GM13977 (cell line): ENCODE measurements around the gene PARP1.

Source experiments
- DNase-seq: peaks from one replicate; pipeline ENCODE4 v3.0.0; 2012; ENCODE audit warnings: low spot score
- in situ Hi-C: fragments of 300-500 bp; cut with MboI; formaldehyde crosslinking; loops from one replicate; pipeline ENCODE4 v1.12.0; 2022; ENCODE audit warnings: low sequenced_read_pairs, low pct_unique_long_range_greater_than_20kb, mixed read lengths, inconsistent platforms; ENCODE audit not compliant: unreplicated experiment
- TF ChIP-seq, protein P1 (sequence below): IDR thresholded peaks from 2 replicates; pipeline ENCODE4 v1.5.1; 2012; ENCODE audit warnings: mild to moderate bottlenecking, control low read depth; ENCODE audit not compliant: insufficient read depth; ENCODE audit errors: extremely low read depth, missing control alignments

PARP1 gene

DNA sequence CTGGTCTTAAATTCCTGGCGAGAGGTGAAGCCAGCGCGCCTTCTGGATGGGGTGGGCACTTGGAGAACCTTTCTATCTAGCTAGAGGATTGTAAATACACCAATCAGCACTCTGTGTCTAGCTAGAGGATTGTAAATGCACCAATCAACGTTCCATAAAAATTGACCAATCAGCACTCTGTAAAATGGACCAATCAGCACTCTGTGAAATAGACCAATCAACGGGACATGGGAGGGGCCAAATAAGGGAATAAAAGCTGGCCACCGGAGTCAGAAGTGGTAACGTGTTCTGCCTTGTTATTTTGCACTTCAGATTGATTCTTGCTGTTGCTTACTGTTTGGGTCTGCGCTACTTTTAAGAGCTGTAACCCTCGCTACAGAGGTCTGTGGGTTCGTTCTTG lies 87.0 kb downstream of the PARP1 start:
- DNase-seq: no peak
- in situ Hi-C loops: no loop called here
- TF ChIP-seq, protein P1, sequence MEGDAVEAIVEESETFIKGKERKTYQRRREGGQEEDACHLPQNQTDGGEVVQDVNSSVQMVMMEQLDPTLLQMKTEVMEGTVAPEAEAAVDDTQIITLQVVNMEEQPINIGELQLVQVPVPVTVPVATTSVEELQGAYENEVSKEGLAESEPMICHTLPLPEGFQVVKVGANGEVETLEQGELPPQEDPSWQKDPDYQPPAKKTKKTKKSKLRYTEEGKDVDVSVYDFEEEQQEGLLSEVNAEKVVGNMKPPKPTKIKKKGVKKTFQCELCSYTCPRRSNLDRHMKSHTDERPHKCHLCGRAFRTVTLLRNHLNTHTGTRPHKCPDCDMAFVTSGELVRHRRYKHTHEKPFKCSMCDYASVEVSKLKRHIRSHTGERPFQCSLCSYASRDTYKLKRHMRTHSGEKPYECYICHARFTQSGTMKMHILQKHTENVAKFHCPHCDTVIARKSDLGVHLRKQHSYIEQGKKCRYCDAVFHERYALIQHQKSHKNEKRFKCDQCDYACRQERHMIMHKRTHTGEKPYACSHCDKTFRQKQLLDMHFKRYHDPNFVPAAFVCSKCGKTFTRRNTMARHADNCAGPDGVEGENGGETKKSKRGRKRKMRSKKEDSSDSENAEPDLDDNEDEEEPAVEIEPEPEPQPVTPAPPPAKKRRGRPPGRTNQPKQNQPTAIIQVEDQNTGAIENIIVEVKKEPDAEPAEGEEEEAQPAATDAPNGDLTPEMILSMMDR: no peak

DNA sequence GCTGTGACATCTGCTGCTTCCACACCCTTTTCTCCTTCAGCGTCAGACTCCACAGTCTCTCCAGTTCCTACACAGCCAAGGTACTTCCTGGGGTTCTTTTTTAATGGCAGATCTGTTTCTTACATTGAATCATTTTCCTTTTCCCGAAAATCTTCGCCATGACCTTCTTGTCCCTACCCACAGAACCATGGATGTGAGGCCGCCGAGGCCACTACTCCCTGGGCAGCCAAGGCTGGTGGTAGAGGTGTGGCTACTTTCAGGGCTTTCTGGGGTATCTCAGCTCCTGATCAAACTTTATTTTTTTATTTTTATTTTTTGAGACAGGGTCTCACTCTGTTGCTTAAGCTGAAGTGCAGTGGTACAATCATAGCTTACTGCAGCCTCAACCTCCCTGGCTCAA lies 89.4 kb downstream of the PARP1 start:
- TF ChIP-seq, protein P1: no peak
- in situ Hi-C loops: no loop called here
- no peak for DNase-seq

DNA sequence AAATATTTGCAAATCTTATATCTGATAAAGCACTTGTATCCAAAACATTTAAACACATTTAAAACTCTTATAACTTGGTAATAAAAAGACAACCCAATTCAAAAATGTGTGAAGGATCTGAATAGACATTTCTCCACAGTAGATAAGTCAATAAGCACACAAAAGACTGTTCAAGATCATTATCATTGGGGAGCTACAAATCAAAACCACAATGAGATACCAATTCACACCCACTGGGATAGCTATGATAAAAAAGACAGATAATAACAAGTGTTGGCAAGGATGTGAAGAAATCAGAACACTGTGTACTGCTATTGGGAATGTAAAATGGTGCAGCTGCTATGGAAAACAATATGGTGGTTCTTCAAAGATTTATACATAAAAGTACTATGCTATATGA lies 93.8 kb downstream of the PARP1 start:
- TF ChIP-seq, protein P1: no peak
- in situ Hi-C loops: no loop called here
- no peak for DNase-seq

DNA sequence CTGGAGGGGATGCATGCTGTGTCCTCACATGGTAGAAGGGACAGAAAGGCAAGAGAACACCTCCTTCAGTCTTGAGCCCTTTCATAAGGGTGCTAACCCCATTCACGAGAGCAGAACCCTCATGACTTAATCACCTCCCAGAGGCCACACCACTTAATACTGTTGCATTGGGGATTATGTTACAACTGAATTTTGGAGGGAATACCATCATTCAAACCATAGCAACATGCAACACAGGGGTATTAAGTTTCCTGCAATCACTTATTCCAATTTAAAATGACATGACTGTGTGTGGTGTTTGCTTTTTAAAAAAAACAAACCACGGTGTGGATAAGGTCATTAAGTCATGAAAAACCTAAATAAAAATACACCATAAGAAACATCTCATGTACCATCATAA lies 95.8 kb downstream of the PARP1 start:
- in situ Hi-C loops: no loop called here
- TF ChIP-seq, protein P1: no peak
- no peak for DNase-seq

DNA sequence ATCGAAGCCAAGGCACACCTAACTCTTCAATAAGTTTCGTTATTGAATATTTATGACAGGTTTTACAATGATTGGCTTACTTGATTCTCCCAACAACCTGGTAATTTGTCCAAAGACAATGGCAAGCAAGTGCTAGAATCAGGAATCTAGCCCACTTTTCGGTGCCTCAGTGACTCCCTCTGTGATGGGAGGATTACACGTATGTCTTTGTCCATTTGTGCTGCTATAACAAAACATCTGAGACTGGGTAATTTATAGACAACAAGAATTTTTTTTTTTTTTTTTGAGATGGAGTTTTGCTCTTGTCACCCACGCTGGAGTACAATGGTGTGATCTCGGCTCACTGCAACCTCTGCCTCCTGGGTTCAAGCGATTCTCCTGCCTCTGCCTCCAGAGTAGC lies 96.5 kb downstream of the PARP1 start:
- TF ChIP-seq, protein P1: no peak
- in situ Hi-C loops: no loop called here
- DNase-seq: no peak
